OCI-M2 (cell line): ENCODE data around the gene RPS15A.
"Not testable (repeated sequence)": the region's sequence is repeated elsewhere in the genome, so short reads cannot be mapped to it uniquely, and the experiment has no call there.

Experiments used
- DNase-seq: peaks from one replicate; lab custom pipeline; 2025; ENCODE audit not compliant: unreplicated experiment; lab: John Stamatoyannopoulos, UW

RPS15A gene

DNA sequence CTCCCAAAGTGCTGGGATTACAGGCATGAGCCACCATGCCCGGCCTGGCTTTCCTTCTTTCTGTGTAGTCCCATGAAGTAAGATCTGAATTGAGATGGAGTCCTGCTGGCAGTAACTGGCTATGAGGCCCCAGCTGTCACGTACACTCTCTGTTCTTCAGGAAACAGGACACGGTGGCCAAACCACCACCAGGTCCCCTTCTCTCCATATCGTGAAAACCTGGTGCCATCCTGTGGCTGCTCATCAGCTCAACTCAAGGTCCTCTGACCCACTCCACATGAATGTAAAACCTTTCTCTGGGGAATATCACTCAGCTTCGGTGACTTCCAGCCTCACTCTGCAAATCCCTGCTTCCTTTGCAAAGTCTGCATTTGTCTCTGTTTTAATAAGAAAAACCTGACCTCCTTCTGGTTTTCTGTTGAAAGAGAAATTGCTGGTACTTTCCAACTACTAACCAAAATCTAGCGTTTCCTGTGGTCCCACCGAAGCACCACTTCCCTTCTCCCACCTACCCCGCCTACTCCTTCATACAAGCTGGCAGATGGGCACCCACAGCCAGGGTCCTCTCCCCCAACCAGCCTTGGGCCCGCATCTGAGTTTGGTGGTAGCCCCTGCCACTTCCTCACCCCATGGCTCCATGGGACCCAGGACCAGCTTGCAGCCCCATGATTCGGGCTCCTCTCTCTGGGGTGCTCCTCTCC, 32.0 kb downstream of the RPS15A start:
- not testable (repeated sequence) for DNase-seq

GRCh38 chr16:18756639-18757038, 33.5 kb downstream of the RPS15A start:
- DNase-seq: not testable (repeated sequence)

GRCh38 chr16:18742870-18743269, 47.3 kb downstream of the RPS15A start:
- not testable (repeated sequence) for DNase-seq

DNA sequence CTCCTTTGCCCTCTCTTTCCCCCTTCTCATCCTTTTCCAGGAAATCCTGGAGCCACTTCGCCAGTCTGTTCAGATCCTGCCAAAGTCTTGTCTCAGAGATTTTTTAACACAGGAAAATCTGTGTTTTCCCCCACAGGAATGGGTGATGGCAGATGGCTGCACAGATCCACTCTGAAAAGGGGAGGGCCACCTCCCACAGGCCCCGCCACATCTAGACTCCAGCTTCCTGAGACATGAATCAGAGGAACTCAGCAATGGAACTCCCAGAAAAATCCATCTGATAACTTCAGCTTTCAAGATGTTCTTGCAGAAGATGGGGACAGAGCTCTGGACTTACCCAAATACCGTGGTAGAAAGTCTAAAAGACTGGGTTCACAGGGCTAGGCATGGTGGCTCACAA, 50.1 kb downstream of the RPS15A start:
- not testable (repeated sequence) for DNase-seq

GRCh38 chr16:18738768-18739167, 51.4 kb downstream of the RPS15A start:
- not testable (repeated sequence) for DNase-seq

- not testable (repeated sequence) for DNase-seq
Observed at GRCh38 chr16:18734279-18734678, 55.9 kb downstream of the RPS15A start.
